Activated CD8-positive, alpha-beta memory T cell treated with anti-CD3 and anti-CD28 coated beads, Interleukin-2, amount 50 U/mL, for 1 hour (primary cell): ENCODE data around the gene YTHDF1.
"Not testable (repeated sequence)": the region's sequence is repeated elsewhere in the genome, so short reads cannot be mapped to it uniquely, and the experiment has no call there.

Source experiments
- DNase-seq: peaks from one replicate; pipeline ENCODE4 v3.0.0-alpha.2; 2020; ENCODE audit errors: extremely low read depth

The YTHDF1 gene

DNA sequence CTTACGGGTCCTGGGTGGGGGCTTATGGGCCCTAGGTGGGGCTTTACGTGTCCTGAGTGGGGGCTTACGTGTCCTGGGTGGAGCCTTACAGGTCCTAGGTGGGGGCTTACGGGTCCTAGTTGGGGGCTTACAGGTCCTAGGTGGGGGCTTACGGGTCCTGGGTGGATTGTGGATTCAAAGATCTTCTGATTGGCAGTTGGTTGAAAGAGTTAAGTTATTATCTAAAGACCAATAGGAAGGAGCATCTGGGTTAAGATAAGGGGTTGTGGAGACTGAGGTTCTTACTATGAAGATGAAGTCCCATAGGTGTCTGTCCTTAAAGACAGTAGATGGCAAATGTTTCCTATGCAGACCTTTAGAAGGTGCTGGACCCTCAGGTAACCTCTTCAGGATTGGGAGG is 11.3 kb upstream of the YTHDF1 start:
- DNase-seq, result no peak

GRCh38 chr20:63226042-63226943 is 10.4 kb upstream of the YTHDF1 start:
- no peak for DNase-seq

GRCh38 chr20:63225082-63225454 is 9.1 kb upstream of the YTHDF1 start:
- DNase-seq, result no peak

DNA sequence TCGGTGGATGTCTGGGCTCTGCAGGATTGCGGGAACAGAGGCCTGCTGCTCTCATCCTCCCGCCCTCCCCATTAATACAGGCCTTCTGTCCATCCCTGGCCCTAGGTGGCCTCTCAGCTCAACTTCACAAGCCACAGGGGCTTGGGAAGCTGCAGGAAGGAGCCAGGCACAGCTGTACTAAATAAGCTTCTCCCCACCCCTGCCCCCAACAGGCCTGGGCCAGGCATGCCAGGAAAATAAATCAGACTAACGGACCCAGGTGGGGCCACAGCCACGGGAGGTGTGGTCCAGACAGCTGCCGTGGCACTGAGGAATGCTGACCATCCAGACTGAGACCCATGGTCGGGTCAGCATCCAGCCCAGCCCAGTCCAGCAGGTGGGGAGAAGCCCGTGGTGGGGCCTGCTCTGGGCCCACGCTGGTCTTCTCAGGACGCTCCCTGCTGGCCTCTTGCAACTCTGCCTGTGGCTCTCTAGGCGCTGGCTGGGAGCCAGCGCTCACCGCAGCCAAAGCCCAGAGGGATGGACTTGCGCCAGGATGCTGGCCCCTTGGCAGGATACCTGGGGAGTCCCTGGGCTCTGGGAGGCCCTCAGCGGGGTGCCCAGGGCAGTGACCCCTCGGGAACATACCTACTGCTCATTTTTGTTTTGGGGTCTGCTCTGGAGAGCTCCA is 8.6 kb upstream of the YTHDF1 start:
- DNase-seq, result no peak

GRCh38 chr20:63223826-63224207 is 7.9 kb upstream of the YTHDF1 start:
- DNase-seq, result no peak

DNA sequence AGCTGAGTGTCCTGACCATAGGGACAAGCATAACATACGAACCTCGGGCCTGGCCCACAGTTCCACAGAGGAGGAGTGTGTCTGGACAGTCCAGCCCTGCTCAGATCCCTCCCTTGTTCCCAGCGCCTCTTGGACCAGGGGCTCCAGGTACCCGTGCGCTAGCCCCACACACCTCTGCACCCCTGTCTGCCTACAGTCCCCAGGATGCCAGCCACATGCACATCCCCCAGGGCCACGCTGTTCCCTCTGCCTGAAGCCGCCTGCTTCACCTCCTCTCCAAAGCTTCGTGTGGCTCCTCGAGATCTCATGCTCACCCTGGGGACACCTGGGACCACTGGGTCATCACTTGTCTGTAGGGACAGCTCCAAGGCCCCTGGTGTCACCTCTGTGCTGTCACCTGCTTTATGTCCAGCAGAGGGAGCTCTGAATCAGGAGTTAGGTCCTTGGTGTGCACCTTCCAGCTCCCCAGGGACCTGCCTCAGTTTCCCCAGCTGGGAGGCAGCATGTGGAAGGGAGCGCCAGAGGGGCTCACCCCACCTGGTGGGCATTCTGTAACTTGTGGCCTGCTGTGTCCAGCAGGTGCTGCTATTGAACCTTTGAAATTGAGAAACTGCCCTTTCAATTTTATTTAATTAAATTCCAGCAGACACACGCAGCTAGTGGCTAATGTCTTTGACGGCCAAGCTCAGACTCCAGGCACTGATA is 7.3 kb upstream of the YTHDF1 start:
- peak; percentile 10 for DNase-seq

DNA sequence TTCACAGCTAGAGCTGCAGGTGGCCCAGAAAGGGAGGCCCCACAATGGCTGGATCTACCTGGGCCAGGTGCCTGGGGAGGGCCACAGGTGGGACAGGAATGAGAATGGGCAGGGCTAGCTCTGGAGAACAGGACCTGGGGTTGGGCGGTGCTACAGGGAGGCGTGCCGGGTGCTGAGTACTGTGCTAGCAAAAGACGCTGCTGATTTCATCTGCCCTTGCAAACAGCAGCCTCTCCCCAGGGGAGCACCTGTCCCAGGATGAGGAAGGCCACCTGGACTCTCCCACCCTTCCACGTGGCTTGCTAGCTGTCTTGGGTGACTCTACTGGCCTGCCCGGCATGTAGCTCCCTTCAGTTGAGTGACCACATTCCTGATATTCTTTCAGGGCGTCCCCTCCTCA is 6.6 kb upstream of the YTHDF1 start:
- no peak for DNase-seq

GRCh38 chr20:63221400-63222053 is 5.6 kb upstream of the YTHDF1 start:
- DNase-seq, result not testable (repeated sequence)

GRCh38 chr20:63220696-63221399 is 4.9 kb upstream of the YTHDF1 start:
- DNase-seq, result no peak

GRCh38 chr20:63219866-63220521 is 4.1 kb upstream of the YTHDF1 start:
- no peak for DNase-seq

- no peak for DNase-seq
These were observed 3.5 kb upstream of the YTHDF1 start for GRCh38 chr20:63219447-63219821.

GRCh38 chr20:63218701-63219446 is 2.9 kb upstream of the YTHDF1 start:
- DNase-seq, result no peak

- DNase-seq, result no peak
These were observed 1.8 kb upstream of the YTHDF1 start for GRCh38 chr20:63217706-63218105.

- DNase-seq, result no peak
These were observed 1.0 kb upstream of the YTHDF1 start for GRCh38 chr20:63216849-63217471.

DNA sequence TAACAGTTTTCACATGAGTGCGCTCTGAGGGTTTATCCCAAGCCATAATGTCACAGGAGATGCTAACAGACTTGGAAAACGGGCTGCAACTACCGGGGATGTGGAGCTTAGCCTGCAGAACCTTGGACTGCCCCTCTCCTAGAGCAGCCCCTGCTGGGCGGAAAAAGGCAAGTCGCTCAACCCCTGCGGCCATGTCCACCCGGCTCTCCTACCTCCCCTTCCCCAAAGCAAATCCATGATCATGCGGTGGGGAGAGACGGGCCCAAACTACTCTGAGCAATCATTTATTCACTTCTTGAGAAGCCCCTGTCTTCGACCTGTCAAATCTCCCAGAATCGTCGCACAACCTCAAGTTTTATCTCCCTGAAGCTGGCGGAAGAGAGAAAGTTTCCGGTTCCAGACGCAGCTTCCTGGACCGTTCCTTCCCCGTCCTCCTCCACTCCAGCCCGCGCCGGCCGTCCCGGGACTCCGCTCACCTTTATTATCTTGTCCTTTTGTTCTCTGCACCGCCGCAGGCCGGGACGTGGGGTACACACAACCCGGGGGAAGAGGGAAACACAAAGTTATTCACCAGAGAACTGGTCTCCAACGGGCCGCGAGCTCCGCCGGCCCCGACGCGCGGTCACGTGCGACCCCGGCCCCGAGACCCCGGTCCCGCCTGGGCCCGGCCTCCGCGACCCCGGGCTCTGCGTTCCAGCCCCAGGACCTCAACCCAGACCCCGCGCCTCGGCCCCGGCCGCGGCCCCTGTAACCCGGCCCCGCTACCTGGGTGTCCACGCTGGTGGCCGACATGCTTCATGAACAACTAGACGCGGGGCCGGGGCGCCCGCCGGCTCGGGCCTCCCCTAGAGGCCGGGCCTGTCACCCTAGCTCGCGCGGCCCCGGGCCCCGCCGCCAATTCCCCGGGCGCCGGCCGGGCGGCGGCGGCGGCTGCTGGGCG is 560 bp downstream of the YTHDF1 start:
- no peak for DNase-seq

DNA sequence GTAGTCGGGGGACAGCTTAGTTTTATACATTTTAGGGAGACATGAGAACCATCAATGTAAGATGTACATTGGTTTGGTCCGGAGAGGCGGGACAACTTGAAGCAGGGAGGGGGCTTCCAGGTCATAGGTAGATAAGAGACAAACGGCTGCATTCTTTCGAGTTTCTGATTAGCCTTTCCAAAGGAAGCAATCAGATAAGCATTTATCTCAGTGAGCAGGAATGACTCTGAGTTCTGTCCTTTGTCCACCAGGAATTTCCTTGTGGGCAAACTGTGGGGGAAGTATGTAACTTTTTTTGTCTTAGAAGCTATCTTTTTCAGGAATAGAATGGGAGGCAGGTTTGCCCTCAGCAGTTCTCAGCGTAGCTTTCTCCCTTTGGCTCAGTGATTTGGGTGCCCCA is 1.4 kb downstream of the YTHDF1 start:
- DNase-seq, result no peak

DNA sequence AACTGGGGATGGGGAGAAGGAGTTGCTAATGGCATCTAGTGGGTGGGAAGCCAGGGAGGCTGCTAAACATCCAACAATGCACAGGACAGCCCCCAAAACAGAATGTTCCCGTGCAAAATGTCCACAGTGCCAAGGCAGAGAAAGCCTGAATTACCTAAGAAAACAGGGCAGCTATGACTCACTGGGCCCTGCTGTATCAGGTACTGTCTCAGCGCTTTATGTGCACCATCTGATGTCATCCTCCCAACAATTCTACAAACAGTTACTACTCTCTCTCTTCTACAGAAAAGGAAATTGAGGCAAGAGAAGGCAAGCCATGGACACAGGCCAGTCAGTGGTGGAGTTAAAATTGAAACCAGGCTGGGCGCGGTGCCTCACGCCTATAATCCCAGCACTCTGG is 3.1 kb downstream of the YTHDF1 start:
- no peak for DNase-seq

- no peak for DNase-seq
These were observed 3.6 kb downstream of the YTHDF1 start for GRCh38 chr20:63212393-63212730.
